Skin of body (tissue), 3 donors: ENCODE results near the gene SFTPA2. TPM values are rescaled to one million over a fixed set of nuclear protein-coding genes. Genes with fewer than 3 reads are reported as not detected.
"Not testable (repeated sequence)": the region's sequence is repeated elsewhere in the genome, so short reads cannot be mapped to it uniquely, and the experiment has no call there.

Source experiments
- DNase-seq: peaks from one replicate; lab custom pipeline; 2025; lab: John Stamatoyannopoulos, UW
- small RNA-seq: library from RNA; depleted of rRNA; stranded (forward); fragments of <200 nt; gene quantifications from one replicate; pipeline ENCODE3, GENCODE V24; 2014; ENCODE audit warnings: low replicate concordance
- total RNA-seq: library from RNA; depleted of rRNA; stranded (reverse); fragments of >200 nt; gene quantifications from one replicate; pipeline ENCODE4 v1.2.3, GENCODE V29; 2014

Gene SFTPA2
- total RNA-seq, 1 donor from 2014 or later, result not detected

GRCh38 chr10:79511891-79512583 is 48.2 kb downstream of the SFTPA2 start, which contains the start of gene EIF5AL1:
EIF5AL1 (plus strand) TSS chr10:79512533; CDS start chr10:79512650, 117 bp downstream.
- peak; percentile 12 for DNase-seq

GRCh38 chr10:79509934-79510508 is 50.2 kb downstream of the SFTPA2 start:
- DNase-seq, result not testable (repeated sequence)

DNA sequence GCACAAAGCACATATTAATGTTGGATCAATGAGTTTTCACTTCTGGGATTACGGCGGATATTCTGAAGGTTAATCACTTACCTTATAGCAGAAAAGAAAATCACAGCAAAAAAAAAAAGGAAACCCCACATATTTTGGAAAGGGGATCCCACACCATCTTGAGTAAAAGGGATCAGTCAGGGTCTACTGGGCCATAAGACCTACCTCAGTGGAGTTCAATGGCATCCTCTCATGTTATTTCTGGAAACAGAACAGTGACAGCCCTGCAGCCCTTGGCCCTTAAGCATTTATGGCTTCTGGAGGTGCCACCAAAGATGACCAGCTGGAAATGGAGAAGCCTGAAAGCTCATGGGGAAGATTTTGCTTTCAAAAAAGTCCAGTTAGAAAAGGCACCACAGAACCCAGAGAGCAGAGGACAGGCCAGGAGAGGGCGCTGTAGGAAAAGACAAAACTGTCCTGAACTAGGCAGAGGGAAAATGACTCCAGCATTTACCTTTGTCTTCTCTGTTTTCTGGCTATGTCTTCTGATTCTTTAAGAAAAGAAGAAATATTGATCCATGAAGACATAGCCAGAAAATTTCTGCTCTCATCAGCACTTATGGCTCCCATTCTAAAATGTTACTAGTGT is 50.8 kb downstream of the SFTPA2 start:
- not testable (repeated sequence) for DNase-seq

DNA sequence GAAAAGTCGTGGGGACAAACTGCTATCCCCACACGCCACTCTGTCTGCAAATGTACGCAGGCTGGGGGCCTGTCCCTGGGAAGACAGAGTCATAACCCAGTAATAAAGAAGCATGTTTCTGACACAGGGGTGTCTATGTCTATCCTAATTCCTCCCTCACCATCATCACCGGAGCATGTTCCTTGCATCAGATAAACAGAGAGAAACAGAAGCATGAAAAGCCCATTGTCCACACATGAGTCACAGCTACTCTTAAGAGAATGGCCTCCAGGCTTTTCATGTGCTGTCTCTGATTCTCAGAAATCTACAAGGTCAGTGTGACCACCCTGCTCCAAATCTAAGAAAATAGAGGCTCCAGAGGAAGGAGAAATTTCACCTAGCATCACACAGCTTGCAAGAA is 52.0 kb downstream of the SFTPA2 start:
- not testable (repeated sequence) for DNase-seq

DNA sequence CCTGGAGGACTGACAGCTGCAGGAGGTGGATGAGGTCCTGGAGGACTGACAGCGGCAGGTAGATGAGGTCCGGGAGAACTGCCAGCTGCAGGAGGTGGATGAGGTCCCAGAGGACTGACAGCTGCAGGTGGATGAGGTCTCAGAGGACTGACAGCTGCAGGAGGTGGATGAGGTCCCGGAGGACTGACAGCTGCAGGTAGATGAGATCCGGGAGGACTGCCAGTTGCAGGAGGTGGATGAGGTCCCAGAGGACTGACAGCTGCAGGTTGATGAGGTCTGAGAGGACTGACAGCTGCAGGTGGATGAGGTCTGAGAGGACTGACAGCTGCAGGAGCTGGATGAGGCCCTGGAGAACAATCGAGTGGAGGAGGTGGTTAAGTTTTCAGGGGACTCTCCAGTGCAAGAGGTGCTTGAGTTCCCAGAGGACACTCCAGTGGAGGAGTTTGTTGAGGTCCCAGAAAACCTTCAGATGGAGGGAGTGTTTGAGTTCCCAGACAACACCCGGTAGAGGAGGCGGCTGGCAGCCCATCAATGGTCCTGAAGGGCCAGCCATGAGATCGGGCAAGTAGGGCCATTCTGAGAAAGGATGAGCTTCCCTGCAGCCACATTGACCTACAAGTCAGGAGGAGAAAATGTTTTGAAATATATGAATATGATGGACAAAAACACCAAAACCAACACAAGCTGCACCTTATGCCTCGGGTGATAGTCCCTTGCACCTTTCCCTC is 52.6 kb downstream of the SFTPA2 start:
- no peak for DNase-seq

Small RNA genes within 50 kb of the gene (small RNA-seq; reads per million reads assigned to genes)
- gene BX248123.2 (not detected), gene RPS12P18 (not detected)

Other genes starting within 250 kb of the SFTPA2 start
- 29.7 TPM for gene PPIF, start 212.9 kb downstream of the SFTPA2 start, total RNA-seq
- gene ZCCHC24, start 114.8 kb downstream of the SFTPA2 start, total RNA-seq, result 13.5 TPM
- gene EIF5AL1, start 47.9 kb downstream of the SFTPA2 start, total RNA-seq, result 0.30 TPM
- gene SFTPA1, start 50.5 kb upstream of the SFTPA2 start, total RNA-seq, result not detected
- 0.30 TPM for gene NUTM2B, start 142.8 kb upstream of the SFTPA2 start, total RNA-seq